ENCODE data around the gene BDKRB2. TPM values are rescaled to one million over a fixed set of nuclear protein-coding genes. Genes with fewer than 3 reads are reported as not detected.

Gene BDKRB2
- total and polyA plus RNA-seq, 2 of the 8 experiments (the other 6 are each of a cell fraction or from before 2014, with no cell fraction given): 0.13 to 0.21 TPM

DNA sequence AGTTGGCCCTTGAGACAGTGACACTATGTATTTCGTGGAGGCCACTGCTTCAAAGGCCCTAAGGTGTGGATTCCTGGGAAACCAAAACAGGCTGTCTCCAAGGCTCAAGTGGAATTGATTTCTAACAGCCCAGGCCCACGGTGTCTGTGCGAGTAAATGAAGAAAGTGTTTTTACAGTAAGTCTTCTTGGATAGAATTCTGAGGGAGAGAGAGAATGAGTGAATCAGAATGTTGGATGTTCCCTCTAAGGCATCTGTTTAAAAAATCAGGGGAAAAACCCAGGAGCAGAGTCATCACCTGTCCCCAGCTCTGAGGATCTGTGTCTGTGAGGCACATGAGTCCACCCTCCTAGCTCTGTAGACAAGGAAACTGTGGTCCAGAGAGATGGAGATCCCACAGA lies 29.0 kb downstream of the BDKRB2 start:
- Histone ChIP-seq H3K23ac (ENCODE audit: insufficient read length) (no peak overlapping the region), H4K91ac (replicated peaks; ENCODE audit: insufficient read length, low read length) (no peak overlapping the region), H3K79me1 (ENCODE audit: low read depth, low read length) (no peaks in the 10 kb centered on the region), H3K36me3 (ENCODE audit: control insufficient read depth in 2 of 4, insufficient read depth in 4 of 4, low read length in 3 of 4) (no peaks in the 10 kb centered on the region), H2BK5ac (ENCODE audit: low read depth, low read length) (no peak overlapping the region), H3K9ac (replicated peaks in 1 of 4; ENCODE audit: extremely low read depth in 1 of 4, low read depth in 3 of 4, low read length in 3 of 4) (no peak overlapping the region), H3K14ac (ENCODE audit: insufficient read length) (no peak overlapping the region), H2AK5ac (ENCODE audit: low read depth, low read length) (no peak overlapping the region), H2BK15ac (ENCODE audit: low read length) (no peak overlapping the region), H3K56ac (replicated peaks; ENCODE audit: insufficient read length, low read depth, low read length) (no peak overlapping the region), H3K23me2 (ENCODE audit: low read depth, low read length) (0 out of 2 replicates have a peak, but pooled peaks cover 2% of the 10 kb centered on the region), H3K79me2 (ENCODE audit: control insufficient read depth in 1 of 2, insufficient read depth in 2 of 2, low read length in 2 of 2) (no peaks in the 10 kb centered on the region), H3K4me1 (replicated peaks in 1 of 4; ENCODE audit: control insufficient read depth in 3 of 4, insufficient read depth in 4 of 4, low read length in 3 of 4) (peaks cover 0 to 5% (median 0%) of the 10 kb centered on the region in 4 experiments; a peak in 1 of 7 replicates), H3K27me3 (replicated peaks in 1 of 4; ENCODE audit: control insufficient read depth in 3 of 4, extremely low read depth in 1 of 4, insufficient read depth in 3 of 4, low read length in 3 of 4) (no peaks in the 10 kb centered on the region), H3K9me3 (ENCODE audit: insufficient read depth in 2 of 2, low read depth in 1 of 2, low read length in 1 of 2) (peaks cover 2% of the 10 kb centered on the region in 2 experiments; a peak in 2 of 4 replicates), H2BK120ac (replicated peaks; ENCODE audit: low read depth, low read length) (no peak overlapping the region), H2BK12ac (ENCODE audit: low read depth, low read length) (no peak overlapping the region), H3K27ac (ENCODE audit: low read depth, low read length) (no peak overlapping the region), H2BK20ac (ENCODE audit: low read length) (no peak overlapping the region), H3K4me2 (ENCODE audit: insufficient read depth in 1 of 2, low read depth in 2 of 2, low read length in 2 of 2) (no peak overlapping the region), H4K20me1 (replicated peaks in 1 of 2; ENCODE audit: control insufficient read depth in 1 of 2, insufficient read depth in 2 of 2, low read length in 2 of 2) (no peaks in the 10 kb centered on the region), H3K4ac (replicated peaks; ENCODE audit: insufficient read length, low read depth, low read length) (no peak overlapping the region), H3K4me3 (ENCODE audit: extremely low read depth in 1 of 4, insufficient read depth in 2 of 4, low read depth in 3 of 4, low read length in 4 of 4) (no peak overlapping the region), H4K8ac (ENCODE audit: extremely low read depth, insufficient read depth, low read length) (no peak overlapping the region; the same call in 1 of the 2 replicates), H4K5ac (ENCODE audit: insufficient read length, low read depth, low read length) (no peak overlapping the region), H3K18ac (ENCODE audit: extremely low read depth, low read length) (no peak overlapping the region), H2AFZ (ENCODE audit: low read length) (no peak overlapping the region)
- POLR2A ChIA-PET (ENCODE audit: partially characterized antibody): no interaction called here
- WGBS, 2 experiments (ENCODE audit: extremely low coverage in 1 of 2, insufficient coverage in 1 of 2, insufficient read length in 1 of 2, insufficient replicate concordance in 2 of 2, low coverage in 1 of 2, low lambda C conversion rate in 2 of 2, missing lambda C conversion rate in 1 of 2): 87% methylated on average over 3 of the region's 3 CpGs; no CpG with 5 or more reads in 1 of the 2 experiments
- CTCF ChIA-PET (ENCODE audit: partially characterized antibody): interaction anchor here (0.6 to 2.7 kb wide), 4 partner anchors 8 to 133 kb away, joined by 3 to 9 read pairs (median 4); no protein-coding TSS in a partner anchor
- no peak for DNase-seq (ENCODE audit: low read depth in 1 of 2, low spot score in 2 of 2)
- no peak for FAIRE-seq
- TF ChIP-seq, protein P1, sequence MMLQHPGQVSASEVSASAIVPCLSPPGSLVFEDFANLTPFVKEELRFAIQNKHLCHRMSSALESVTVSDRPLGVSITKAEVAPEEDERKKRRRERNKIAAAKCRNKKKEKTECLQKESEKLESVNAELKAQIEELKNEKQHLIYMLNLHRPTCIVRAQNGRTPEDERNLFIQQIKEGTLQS (IDR thresholded peaks at IDR 0.05; ENCODE audit: insufficient read depth, low read depth, low read length): no peak
- TF ChIP-seq CBX5 (IDR thresholded peaks at IDR 0.05; ENCODE audit: low read depth, low read length) (no peak), RXRA (IDR thresholded peaks at IDR 0.05; ENCODE audit: insufficient read depth, low read depth, low read length) (no peak), TEAD4 (IDR thresholded peaks at IDR 0.05; ENCODE audit: low read depth, low read length) (no peak), CHD1 (IDR thresholded peaks at IDR 0.05; ENCODE audit: low read depth, low read length) (no peak), SAP30 (IDR thresholded peaks at IDR 0.05; ENCODE audit: insufficient read depth, insufficient replicate concordance, low read length) (no peak), TBP (IDR thresholded peaks at IDR 0.05; ENCODE audit: low read depth, low read length) (no peak), CTBP2 (IDR thresholded peaks at IDR 0.05; ENCODE audit: borderline replicate concordance, insufficient read depth, insufficient read length, low read length) (no peak), KDM1A (IDR thresholded peaks at IDR 0.05; ENCODE audit: borderline replicate concordance, low read length) (no peak), SUZ12 (IDR thresholded peaks at IDR 0.05; ENCODE audit: low read length) (no peak), GABPA (IDR thresholded peaks at IDR 0.05; ENCODE audit: borderline replicate concordance, insufficient read depth, low read length) (no peak)
- TF ChIP-seq, protein P2, sequence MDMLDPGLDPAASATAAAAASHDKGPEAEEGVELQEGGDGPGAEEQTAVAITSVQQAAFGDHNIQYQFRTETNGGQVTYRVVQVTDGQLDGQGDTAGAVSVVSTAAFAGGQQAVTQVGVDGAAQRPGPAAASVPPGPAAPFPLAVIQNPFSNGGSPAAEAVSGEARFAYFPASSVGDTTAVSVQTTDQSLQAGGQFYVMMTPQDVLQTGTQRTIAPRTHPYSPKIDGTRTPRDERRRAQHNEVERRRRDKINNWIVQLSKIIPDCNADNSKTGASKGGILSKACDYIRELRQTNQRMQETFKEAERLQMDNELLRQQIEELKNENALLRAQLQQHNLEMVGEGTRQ (IDR thresholded peaks at IDR 0.05; ENCODE audit: low read length): no peak

Measured in H1 (cell line).